ENCODE measurements around the gene PLEKHG7. TPM values are rescaled to one million over a fixed set of nuclear protein-coding genes. Genes with fewer than 3 reads are reported as not detected.
A peak's percentile ranks its signal among the peaks of the same experiment; 100 is the strongest.
"Not testable (repeated sequence)": the region's sequence is repeated elsewhere in the genome, so short reads cannot be mapped to it uniquely, and the experiment has no call there.

Gene PLEKHG7
- total and polyA plus RNA-seq, 12 donors: 0.04 TPM; not detected in 11

DNA sequence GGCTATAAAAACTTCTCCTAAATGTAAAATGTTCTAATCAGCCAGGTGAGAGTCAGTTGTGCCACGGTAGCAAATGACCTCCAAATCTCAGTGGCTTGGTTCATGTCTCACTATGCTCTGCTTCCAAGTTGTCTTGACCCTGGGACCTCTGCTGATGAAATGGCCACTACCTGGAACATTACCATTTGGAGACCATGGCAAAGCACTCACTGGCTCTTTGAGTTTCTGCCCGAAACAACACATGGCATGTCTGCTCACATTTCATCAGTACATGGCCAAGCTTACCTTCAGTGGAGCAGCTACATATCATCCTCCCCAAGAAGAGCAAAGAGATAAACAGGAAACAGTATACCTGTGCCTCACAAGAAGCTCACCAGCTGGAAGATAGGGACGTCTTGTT lies 40.2 kb downstream of the PLEKHG7 start:
- no peaks in the 10 kb centered on the region for H3K27me3 ChIP-seq
- no peaks in the 10 kb centered on the region for H3K9me3 ChIP-seq
- DNase-seq: no peak
- TF ChIP-seq CTCF (IDR thresholded peaks at IDR 0.05): no peak
- peaks cover 0 to 19% (median 16%) of the 10 kb centered on the region in 9 donors for H3K4me1 ChIP-seq
- no peak overlapping the region for H3K4me3 ChIP-seq
- ATAC-seq: no peak
- WGBS, 2 donors: 86 to 90% methylated on average over 3 of the region's 3 CpGs
- intact Hi-C loops (cut with DNase I): no loop called here
- no peaks in the 10 kb centered on the region for H3K36me3 ChIP-seq
- no peak overlapping the region for H3K27ac ChIP-seq

DNA sequence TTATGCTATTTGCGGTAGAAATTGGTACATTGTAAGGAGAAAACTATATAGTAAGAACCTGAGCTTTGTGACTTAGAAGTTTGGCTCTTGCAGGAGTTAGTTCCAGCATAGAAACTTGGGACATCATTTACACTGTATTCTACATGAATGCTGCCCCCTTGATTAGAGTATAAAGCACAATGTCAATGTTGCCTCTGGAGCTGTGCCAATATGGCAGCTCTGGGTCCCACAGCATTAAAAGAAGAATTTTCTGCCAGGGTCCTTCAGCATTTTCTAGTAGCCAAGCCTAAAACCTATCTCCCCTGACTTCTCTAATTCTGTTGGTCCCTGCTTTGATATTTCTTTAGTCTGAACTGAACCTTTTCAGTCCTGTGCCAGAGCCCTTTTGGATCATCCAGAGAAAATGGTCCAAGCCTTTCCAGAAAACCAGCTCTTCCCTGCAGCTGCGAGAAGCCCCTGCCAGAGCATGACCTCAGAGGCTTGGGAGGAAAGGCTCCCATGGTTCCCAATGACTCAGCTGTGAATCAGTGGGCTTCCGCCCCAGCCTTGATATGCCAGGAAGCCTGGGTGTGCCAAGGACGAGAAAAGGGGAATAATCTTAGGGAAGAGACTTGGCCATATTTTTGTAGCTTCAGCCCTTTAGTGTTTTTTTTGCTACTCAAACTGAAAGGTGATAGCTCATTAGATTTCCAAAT lies 43.2 kb downstream of the PLEKHG7 start:
- DNase-seq (peak; percentile 71 to 86), ATAC-seq (peak; percentile 92 to 99 (median 96))
- Histone ChIP-seq H3K36me3 (no peaks in the 10 kb centered on the region), H3K4me3 (no peak overlapping the region), H3K9me3 (no peaks in the 10 kb centered on the region), H3K27ac (peak overlapping the region in 8 of 10 donors; percentile 24 to 76 (median 68)), H3K27me3 (no peaks in the 10 kb centered on the region), H3K4me1 (peaks cover 0 to 19% (median 16%) of the 10 kb centered on the region in 9 donors)
- 38 to 41% methylated on average over 4 of the region's 4 CpGs for WGBS, 2 donors
- TF ChIP-seq CTCF (IDR thresholded peaks at IDR 0.05): no peak
- intact Hi-C loops (cut with DNase I): no loop called here

GRCh38 chr12:92747151-92747550 lies 44.4 kb downstream of the PLEKHG7 start:
- 86 to 90% methylated on average over 1 of the region's 1 CpG for WGBS, 2 donors
- no peak for ATAC-seq
- intact Hi-C loops (cut with DNase I): no loop called here

GRCh38 chr12:92749691-92750090 lies 46.9 kb downstream of the PLEKHG7 start:
- ATAC-seq; intact Hi-C loops (cut with DNase I); DNase-seq; H3K4me3 ChIP-seq; H3K36me3 ChIP-seq; H3K9me3 ChIP-seq; H3K27ac ChIP-seq; H3K27me3 ChIP-seq: not testable (repeated sequence)
- H3K4me1 ChIP-seq: peaks cover 0 to 28% (median 19%) of the 10 kb centered on the region in 9 donors

More at GRCh38 chr12:92747151-92747550, 44.4 kb downstream of the PLEKHG7 start:
- Histone ChIP-seq H3K9me3 (no peaks in the 10 kb centered on the region), H3K27ac (peak overlapping the region in 3 of 10 donors; percentile 64 to 76 (median 69)), H3K4me1 (peaks cover 0 to 19% (median 16%) of the 10 kb centered on the region in 9 donors), H3K27me3 (no peaks in the 10 kb centered on the region), H3K36me3 (no peaks in the 10 kb centered on the region), H3K4me3 (no peak overlapping the region)
- DNase-seq: no peak
- no peak for TF ChIP-seq CTCF (IDR thresholded peaks at IDR 0.05)
